K562 (cell line): ENCODE results near the gene LINGO3. TPM values are rescaled to one million over a fixed set of nuclear protein-coding genes. Genes with fewer than 3 reads are reported as not detected.

ENCODE experiments used
- EWSR1 ChIP-seq: fragments of 450-650 bp; IDR thresholded peaks from 2 replicates; pipeline ENCODE4 v1.6.1; 2018; ENCODE audit warnings: borderline replicate concordance, mild to moderate bottlenecking, low read depth, moderate library complexity; ENCODE audit not compliant: partially characterized antibody
- GABPB2 ChIP-seq: fragments of 250-450 bp; sonication (Bioruptor Pico); conservative IDR thresholded peaks from 2 replicates; pipeline ENCODE4 v1.5.1; 2021; ENCODE audit warnings: mild to moderate bottlenecking
- PHF8 ChIP-seq: fragments of 200-600 bp; sonication (generic); IDR thresholded peaks from 2 replicates; pipeline ENCODE4 v1.6.1; 2012; ENCODE audit warnings: mixed run types, mild to moderate bottlenecking, inconsistent platforms, low read length, moderate library complexity, borderline replicate concordance
- PYGO2 ChIP-seq: fragments of 450-650 bp; IDR thresholded peaks from 2 replicates; pipeline ENCODE4 v1.6.1; 2016; ENCODE audit warnings: mild to moderate bottlenecking, missing genetic modification characterization, moderate library complexity, missing compliant biosample characterization
- RBM14 ChIP-seq: fragments of 200-400 bp; formaldehyde crosslinking; IDR thresholded peaks from 2 replicates; pipeline ENCODE4 v1.6.1; 2018; ENCODE audit warnings: low read depth, mild to moderate bottlenecking, low read length, moderate library complexity, borderline replicate concordance; ENCODE audit not compliant: insufficient read depth
- RFX7 ChIP-seq: fragments of 250-450 bp; sonication (Bioruptor Pico); IDR thresholded peaks from 2 replicates; pipeline ENCODE4 v1.5.1; 2021; ENCODE audit warnings: mild to moderate bottlenecking
- SMARCA4 ChIP-seq: fragments of 450-650 bp; IDR thresholded peaks from 2 replicates; pipeline ENCODE4 v1.6.1; 2016
- ZBTB17 ChIP-seq: fragments of 450-650 bp; formaldehyde crosslinking; IDR thresholded peaks from 2 replicates; pipeline ENCODE4 v1.4.0; 2020; ENCODE audit warnings: mild to moderate bottlenecking
- ZNF134 ChIP-seq: fragments of 250-450 bp; sonication (Bioruptor Pico); conservative IDR thresholded peaks from 2 replicates; pipeline ENCODE4 v1.4.0; 2020
- ZNF76 ChIP-seq: fragments of 250-450 bp; sonication (Bioruptor Pico); IDR thresholded peaks from 2 replicates; pipeline ENCODE4 v1.4.0; 2020; ENCODE audit warnings: mild to moderate bottlenecking, moderate library complexity, borderline replicate concordance
- polyA plus RNA-seq, 8 experiments: library from polyadenylated mRNA; depleted of rRNA in 4 of 8; stranded (reverse) in 5 of 8; unstranded in 3 of 8; fragments of >200 nt; fragmentation: Nextera tagmentation in 2 of 8; fragmentation: Illumina TruSeq in 1 of 8; extraction: Ambion mirVana in 2 of 8; extraction: Trizol in 1 of 8; gene quantifications; 2 replicates each; pipeline versions ENCODE4 v1.2.1 to v1.2.3, GENCODE V29; 2011 to 2014; ENCODE audit warnings: inconsistent platforms in 1 of 8, missing spikeins in 1 of 8
- total RNA-seq, 7 experiments: library from RNA; depleted of rRNA in 6 of 7; stranded (reverse); fragments of >200 nt in 6 of 7; fragmentation: Illumina TruSeq in 2 of 7; extraction: Trizol in 2 of 7; gene quantifications; 2 replicates each; pipeline versions ENCODE4 v1.2.1 to v1.2.3, GENCODE V29; 2011 to 2021; ENCODE audit warnings: low replicate concordance in 1 of 7
- TF ChIP-seq, protein P1 (sequence below): fragments of 450-650 bp; IDR thresholded peaks from 2 replicates; pipeline ENCODE4 v1.6.1; 2017; ENCODE audit warnings: mild to moderate bottlenecking, moderate library complexity
- TF ChIP-seq, protein P2 (sequence below): fragments of 150-350 bp; conservative IDR thresholded peaks from 2 replicates; pipeline ENCODE4 v1.6.1; 2014; ENCODE audit warnings: low read length
- TF ChIP-seq, protein P3 (sequence below): sonication (generic); formaldehyde crosslinking; IDR thresholded peaks from 2 replicates; pipeline ENCODE4 v1.8.0; 2022; ENCODE audit warnings: mild to moderate bottlenecking, missing genetic modification reagents
- TF ChIP-seq, protein P4 (sequence below): IDR thresholded peaks from 2 replicates; pipeline ENCODE4 v1.6.1; 2016; ENCODE audit warnings: missing genetic modification characterization, missing compliant biosample characterization
- TF ChIP-seq, protein P5 (sequence below): fragments of 450-650 bp; formaldehyde crosslinking; IDR thresholded peaks from 2 replicates; pipeline ENCODE4 v1.4.0; 2020; ENCODE audit warnings: mild to moderate bottlenecking

The LINGO3 gene
- total and polyA plus RNA-seq, 9 of the 15 experiments (the other 6 are each of a cell fraction or from before 2014, with no cell fraction given) = 0.03 to 0.05 (median 0.03) TPM; not detected in 6

DNA sequence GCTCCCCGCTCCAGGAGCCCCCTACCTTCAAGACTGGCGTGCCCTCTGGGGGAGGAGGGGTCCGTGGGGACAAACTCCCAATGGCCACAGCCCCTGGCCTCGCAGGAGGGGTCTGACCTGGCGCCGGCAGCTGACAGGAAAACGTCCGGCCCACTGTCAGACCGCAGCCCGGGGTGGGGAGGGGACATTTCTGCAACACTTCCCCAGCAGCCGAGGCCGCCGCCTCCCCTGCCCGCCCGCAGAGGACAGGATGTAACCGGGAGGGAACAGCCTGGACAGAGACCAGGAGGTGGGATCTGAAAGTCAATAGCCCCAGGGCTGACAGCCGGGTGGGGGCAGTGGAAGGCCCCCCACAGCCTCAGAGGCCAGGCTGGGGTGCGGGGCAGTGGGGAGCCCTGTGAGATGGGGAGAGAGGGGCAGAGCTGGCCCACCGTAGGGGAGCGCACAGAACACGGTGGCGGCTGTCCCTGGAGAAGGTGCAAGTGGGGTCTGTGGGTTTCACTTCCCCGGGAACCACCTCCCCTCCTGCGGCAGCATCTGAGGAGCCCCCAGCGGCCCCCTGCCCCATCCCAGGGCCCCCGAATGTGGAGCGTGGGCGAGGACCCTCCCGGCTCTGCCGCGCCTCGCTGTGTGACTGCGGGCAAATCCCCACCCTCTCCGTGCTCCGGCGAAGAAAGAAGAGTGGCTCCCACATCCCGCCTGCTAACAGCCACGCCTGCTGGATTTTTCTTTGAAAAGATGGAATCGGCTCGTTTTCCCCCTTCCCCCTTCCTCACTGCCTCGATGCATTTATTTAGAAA is 25.7 kb downstream of the LINGO3 start, which contains the start of gene PEAK3 (continued):
- TF ChIP-seq, protein P1, sequence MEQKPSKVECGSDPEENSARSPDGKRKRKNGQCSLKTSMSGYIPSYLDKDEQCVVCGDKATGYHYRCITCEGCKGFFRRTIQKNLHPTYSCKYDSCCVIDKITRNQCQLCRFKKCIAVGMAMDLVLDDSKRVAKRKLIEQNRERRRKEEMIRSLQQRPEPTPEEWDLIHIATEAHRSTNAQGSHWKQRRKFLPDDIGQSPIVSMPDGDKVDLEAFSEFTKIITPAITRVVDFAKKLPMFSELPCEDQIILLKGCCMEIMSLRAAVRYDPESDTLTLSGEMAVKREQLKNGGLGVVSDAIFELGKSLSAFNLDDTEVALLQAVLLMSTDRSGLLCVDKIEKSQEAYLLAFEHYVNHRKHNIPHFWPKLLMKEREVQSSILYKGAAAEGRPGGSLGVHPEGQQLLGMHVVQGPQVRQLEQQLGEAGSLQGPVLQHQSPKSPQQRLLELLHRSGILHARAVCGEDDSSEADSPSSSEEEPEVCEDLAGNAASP = no peak
- TF ChIP-seq ZBTB17 (CRISPR knock-in tag) (peak; percentile 59; the same call in 1 of the 2 replicates), PYGO2 (tag) (no peak), GABPB2 (no peak), ZNF76 (CRISPR knock-in tag) (no peak), SMARCA4 (no peak), ZNF134 (CRISPR knock-in tag) (no peak), EWSR1 (no peak), RFX7 (CRISPR knock-in tag) (no peak), PHF8 (peak; percentile 27; the same call in 1 of the 2 replicates), RBM14 (no peak)
- TF ChIP-seq, protein P2, sequence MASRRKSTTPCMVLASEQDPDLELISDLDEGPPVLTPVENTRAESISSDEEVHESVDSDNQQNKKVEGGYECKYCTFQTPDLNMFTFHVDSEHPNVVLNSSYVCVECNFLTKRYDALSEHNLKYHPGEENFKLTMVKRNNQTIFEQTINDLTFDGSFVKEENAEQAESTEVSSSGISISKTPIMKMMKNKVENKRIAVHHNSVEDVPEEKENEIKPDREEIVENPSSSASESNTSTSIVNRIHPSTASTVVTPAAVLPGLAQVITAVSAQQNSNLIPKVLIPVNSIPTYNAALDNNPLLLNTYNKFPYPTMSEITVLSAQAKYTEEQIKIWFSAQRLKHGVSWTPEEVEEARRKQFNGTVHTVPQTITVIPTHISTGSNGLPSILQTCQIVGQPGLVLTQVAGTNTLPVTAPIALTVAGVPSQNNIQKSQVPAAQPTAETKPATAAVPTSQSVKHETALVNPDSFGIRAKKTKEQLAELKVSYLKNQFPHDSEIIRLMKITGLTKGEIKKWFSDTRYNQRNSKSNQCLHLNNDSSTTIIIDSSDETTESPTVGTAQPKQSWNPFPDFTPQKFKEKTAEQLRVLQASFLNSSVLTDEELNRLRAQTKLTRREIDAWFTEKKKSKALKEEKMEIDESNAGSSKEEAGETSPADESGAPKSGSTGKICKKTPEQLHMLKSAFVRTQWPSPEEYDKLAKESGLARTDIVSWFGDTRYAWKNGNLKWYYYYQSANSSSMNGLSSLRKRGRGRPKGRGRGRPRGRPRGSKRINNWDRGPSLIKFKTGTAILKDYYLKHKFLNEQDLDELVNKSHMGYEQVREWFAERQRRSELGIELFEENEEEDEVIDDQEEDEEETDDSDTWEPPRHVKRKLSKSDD = no peak
- TF ChIP-seq, protein P3, sequence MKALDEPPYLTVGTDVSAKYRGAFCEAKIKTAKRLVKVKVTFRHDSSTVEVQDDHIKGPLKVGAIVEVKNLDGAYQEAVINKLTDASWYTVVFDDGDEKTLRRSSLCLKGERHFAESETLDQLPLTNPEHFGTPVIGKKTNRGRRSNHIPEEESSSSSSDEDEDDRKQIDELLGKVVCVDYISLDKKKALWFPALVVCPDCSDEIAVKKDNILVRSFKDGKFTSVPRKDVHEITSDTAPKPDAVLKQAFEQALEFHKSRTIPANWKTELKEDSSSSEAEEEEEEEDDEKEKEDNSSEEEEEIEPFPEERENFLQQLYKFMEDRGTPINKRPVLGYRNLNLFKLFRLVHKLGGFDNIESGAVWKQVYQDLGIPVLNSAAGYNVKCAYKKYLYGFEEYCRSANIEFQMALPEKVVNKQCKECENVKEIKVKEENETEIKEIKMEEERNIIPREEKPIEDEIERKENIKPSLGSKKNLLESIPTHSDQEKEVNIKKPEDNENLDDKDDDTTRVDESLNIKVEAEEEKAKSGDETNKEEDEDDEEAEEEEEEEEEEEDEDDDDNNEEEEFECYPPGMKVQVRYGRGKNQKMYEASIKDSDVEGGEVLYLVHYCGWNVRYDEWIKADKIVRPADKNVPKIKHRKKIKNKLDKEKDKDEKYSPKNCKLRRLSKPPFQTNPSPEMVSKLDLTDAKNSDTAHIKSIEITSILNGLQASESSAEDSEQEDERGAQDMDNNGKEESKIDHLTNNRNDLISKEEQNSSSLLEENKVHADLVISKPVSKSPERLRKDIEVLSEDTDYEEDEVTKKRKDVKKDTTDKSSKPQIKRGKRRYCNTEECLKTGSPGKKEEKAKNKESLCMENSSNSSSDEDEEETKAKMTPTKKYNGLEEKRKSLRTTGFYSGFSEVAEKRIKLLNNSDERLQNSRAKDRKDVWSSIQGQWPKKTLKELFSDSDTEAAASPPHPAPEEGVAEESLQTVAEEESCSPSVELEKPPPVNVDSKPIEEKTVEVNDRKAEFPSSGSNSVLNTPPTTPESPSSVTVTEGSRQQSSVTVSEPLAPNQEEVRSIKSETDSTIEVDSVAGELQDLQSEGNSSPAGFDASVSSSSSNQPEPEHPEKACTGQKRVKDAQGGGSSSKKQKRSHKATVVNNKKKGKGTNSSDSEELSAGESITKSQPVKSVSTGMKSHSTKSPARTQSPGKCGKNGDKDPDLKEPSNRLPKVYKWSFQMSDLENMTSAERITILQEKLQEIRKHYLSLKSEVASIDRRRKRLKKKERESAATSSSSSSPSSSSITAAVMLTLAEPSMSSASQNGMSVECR (CRISPR knock-in tag) = peak; percentile 37; the same call in 1 of the 2 replicates
- TF ChIP-seq, protein P4, sequence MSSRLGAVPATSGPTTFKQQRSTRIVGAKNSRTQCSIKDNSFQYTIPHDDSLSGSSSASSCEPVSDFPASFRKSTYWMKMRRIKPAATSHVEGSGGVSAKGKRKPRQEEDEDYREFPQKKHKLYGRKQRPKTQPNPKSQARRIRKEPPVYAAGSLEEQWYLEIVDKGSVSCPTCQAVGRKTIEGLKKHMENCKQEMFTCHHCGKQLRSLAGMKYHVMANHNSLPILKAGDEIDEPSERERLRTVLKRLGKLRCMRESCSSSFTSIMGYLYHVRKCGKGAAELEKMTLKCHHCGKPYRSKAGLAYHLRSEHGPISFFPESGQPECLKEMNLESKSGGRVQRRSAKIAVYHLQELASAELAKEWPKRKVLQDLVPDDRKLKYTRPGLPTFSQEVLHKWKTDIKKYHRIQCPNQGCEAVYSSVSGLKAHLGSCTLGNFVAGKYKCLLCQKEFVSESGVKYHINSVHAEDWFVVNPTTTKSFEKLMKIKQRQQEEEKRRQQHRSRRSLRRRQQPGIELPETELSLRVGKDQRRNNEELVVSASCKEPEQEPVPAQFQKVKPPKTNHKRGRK (tag) = no peak
- TF ChIP-seq, protein P5, sequence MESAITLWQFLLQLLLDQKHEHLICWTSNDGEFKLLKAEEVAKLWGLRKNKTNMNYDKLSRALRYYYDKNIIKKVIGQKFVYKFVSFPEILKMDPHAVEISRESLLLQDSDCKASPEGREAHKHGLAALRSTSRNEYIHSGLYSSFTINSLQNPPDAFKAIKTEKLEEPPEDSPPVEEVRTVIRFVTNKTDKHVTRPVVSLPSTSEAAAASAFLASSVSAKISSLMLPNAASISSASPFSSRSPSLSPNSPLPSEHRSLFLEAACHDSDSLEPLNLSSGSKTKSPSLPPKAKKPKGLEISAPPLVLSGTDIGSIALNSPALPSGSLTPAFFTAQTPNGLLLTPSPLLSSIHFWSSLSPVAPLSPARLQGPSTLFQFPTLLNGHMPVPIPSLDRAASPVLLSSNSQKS (CRISPR knock-in tag) = no peak
